WTC11 (cell line): ENCODE data around the gene PROSER3.

ENCODE experiments used
- ATF3 ChIP-seq: sonication (generic); formaldehyde crosslinking; conservative IDR thresholded peaks from 2 replicates; pipeline ENCODE4 v1.8.1; 2022; ENCODE audit warnings: mild to moderate bottlenecking, missing genetic modification reagents
- CREB1 ChIP-seq: sonication (generic); formaldehyde crosslinking; IDR thresholded peaks from 2 replicates; pipeline ENCODE4 v1.8.0; 2023; ENCODE audit warnings: mild to moderate bottlenecking, missing genetic modification reagents
- CTCF ChIP-seq: fragments of 200-600 bp; IDR thresholded peaks from 2 replicates; pipeline ENCODE4 v1.8.0; 2022; ENCODE audit warnings: antibody characterized with exemption
- E2F1 ChIP-seq: sonication (generic); formaldehyde crosslinking; IDR thresholded peaks from 2 replicates; pipeline ENCODE4 v1.8.0; 2022; ENCODE audit warnings: mild to moderate bottlenecking, missing genetic modification reagents
- ERG ChIP-seq: fragments of 250-450 bp; sonication (Bioruptor Pico); IDR thresholded peaks from 2 replicates; pipeline ENCODE4 v1.8.0; 2021; ENCODE audit warnings: mild to moderate bottlenecking
- KAT7 ChIP-seq: sonication (generic); formaldehyde crosslinking; IDR thresholded peaks from 2 replicates; pipeline ENCODE4 v1.8.1; 2023; ENCODE audit warnings: missing genetic modification reagents, mild to moderate bottlenecking, borderline replicate concordance
- MYBL2 ChIP-seq: sonication (generic); formaldehyde crosslinking; IDR thresholded peaks from 2 replicates; pipeline ENCODE4 v1.8.1; 2023; ENCODE audit warnings: mild to moderate bottlenecking, moderate library complexity, missing genetic modification reagents
- NFE2L1 ChIP-seq: sonication (generic); formaldehyde crosslinking; IDR thresholded peaks from 2 replicates; pipeline ENCODE4 v1.8.1; 2023; ENCODE audit warnings: missing genetic modification reagents
- PREB ChIP-seq: sonication (generic); formaldehyde crosslinking; IDR thresholded peaks from 2 replicates; pipeline ENCODE4 v1.8.1; 2022; ENCODE audit warnings: mild to moderate bottlenecking, missing genetic modification reagents, moderate library complexity, borderline replicate concordance
- SP1 ChIP-seq: sonication (generic); formaldehyde crosslinking; conservative IDR thresholded peaks from 2 replicates; pipeline ENCODE4 v1.8.1; 2022; ENCODE audit warnings: missing genetic modification reagents
- TEAD1 ChIP-seq: sonication (generic); formaldehyde crosslinking; IDR thresholded peaks from 2 replicates; pipeline ENCODE4 v1.8.0; 2022; ENCODE audit warnings: mild to moderate bottlenecking, missing genetic modification reagents
- USF1 ChIP-seq: sonication (generic); formaldehyde crosslinking; IDR thresholded peaks from 2 replicates; pipeline ENCODE4 v1.8.0; 2022; ENCODE audit warnings: mild to moderate bottlenecking, missing genetic modification reagents
- USF2 ChIP-seq: sonication (generic); formaldehyde crosslinking; IDR thresholded peaks from 2 replicates; pipeline ENCODE4 v1.8.1; 2023; ENCODE audit warnings: mild to moderate bottlenecking, missing genetic modification reagents, moderate library complexity

GRCh38 chr19:35811317-35812219, 53.6 kb downstream of the PROSER3 start:
- TF ChIP-seq SP1 (CRISPR knock-in tag) (no peak), USF1 (no peak), USF2 (CRISPR knock-in tag) (no peak), NFE2L1 (CRISPR knock-in tag) (no peak), CTCF (no peak), PREB (CRISPR knock-in tag) (no peak), ATF3 (CRISPR knock-in tag) (no peak), TEAD1 (CRISPR knock-in tag) (no peak), MYBL2 (no peak), CREB1 (CRISPR knock-in tag) (no peak), E2F1 (CRISPR knock-in tag) (no peak), ERG (CRISPR knock-in tag) (no peak), KAT7 (CRISPR knock-in tag) (no peak)
